ENCODE data around the gene PASK.

PASK gene

DNA sequence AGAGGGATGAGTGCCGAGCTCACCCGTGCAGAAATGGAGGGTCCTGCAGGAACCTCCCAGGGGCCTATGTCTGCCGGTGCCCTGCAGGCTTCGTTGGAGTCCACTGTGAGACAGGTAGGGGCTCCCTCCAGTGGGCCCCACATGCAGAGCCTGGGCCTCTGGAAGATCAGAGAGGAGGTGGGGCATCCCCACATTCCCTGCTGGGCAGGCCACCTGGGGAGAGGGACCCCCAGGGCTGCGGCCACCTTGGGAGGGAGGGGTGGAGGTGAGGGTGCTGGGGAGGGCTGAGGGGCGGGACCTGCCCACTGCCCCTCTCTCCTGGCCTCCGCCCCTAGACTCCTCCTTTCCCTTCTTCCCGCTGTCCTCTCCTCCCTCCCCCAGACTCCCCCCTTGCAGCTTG lies 85.7 kb downstream of the PASK start:
- DNase-seq = no peak

DNA sequence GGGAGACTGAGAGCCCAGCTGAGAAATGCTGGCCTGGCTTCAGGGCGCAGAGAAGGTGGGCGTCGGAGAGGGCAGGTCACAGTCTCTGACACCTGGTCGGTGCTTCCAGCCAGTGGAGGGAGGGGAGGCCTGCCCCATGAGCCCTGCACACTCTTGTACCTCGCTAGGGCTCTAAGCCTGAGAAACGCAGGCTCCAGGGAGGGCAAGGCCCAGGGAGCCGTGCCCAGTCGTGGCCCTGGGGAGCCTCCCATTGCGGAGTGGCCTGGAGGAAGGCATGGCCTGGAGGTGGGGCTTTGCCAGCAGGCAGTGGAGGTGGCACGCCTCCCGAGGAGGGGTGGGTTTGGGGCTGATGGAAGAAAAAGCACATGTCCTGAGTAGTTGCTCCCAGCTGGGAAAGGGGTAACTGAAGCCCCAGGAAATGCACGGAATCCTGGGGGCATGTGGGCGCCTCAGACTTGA lies 86.2 kb downstream of the PASK start:
- DNase-seq = no peak

GRCh38 chr2:241062389-241063092 lies 86.7 kb downstream of the PASK start:
- no peak for DNase-seq

DNA sequence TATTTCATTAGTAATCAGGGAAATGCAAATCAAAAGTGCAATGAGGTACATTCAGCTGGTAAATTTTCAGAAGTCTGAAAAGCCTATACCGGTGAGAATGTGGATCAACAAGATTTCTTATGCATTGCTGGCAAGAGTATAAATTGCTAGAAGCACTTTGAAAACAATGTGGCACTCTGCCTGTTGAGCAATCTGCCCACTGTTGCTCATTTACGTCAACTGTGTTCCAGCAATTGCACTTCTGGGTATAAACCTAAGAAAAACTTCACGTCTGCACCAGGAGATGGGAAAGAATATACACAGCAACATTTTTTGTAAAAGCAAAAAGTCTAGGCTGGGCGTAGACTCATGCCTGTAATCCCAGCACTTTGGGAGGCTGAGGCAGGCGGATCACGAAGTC lies 88.0 kb downstream of the PASK start:
- DNase-seq = no peak
